ENCODE results near the gene ANKRD23.
A peak's percentile ranks its signal among the peaks of the same experiment; 100 is the strongest.

Gene ANKRD23

GRCh38 chr2:96877042-96877451, 33.2 kb upstream of the ANKRD23 start:
- DNase-seq, result no peak

GRCh38 chr2:96876269-96877041, 32.6 kb upstream of the ANKRD23 start:
- no peak for DNase-seq

- no peak for DNase-seq
Measured at GRCh38 chr2:96875498-96876268, 31.9 kb upstream of the ANKRD23 start.

- peak; percentile 37 for DNase-seq
Measured at GRCh38 chr2:96874198-96874831, 30.5 kb upstream of the ANKRD23 start.

GRCh38 chr2:96873651-96874096, 29.9 kb upstream of the ANKRD23 start:
- DNase-seq, result no peak

GRCh38 chr2:96872591-96873349, 28.9 kb upstream of the ANKRD23 start:
- DNase-seq, result no peak

- DNase-seq, result peak; percentile 69
Measured at GRCh38 chr2:96870626-96871255, 26.9 kb upstream of the ANKRD23 start.

- DNase-seq, result peak; percentile 33
Measured at GRCh38 chr2:96869822-96870625, 26.2 kb upstream of the ANKRD23 start, which contains the start of gene SEMA4C. TSS of gene SEMA4C (minus strand) at chr2:96870080. CDS start at chr2:96867886, 2,194 bp downstream.

- no peak for DNase-seq
Measured at GRCh38 chr2:96869281-96869821, 25.5 kb upstream of the ANKRD23 start.

- peak; percentile 41 for DNase-seq
Measured at GRCh38 chr2:96868555-96869280, 24.9 kb upstream of the ANKRD23 start.

- DNase-seq, result no peak
Measured at GRCh38 chr2:96867756-96868554, 24.1 kb upstream of the ANKRD23 start.

GRCh38 chr2:96866986-96867755, 23.4 kb upstream of the ANKRD23 start:
- DNase-seq, result no peak

GRCh38 chr2:96866586-96866985, 22.8 kb upstream of the ANKRD23 start:
- no peak for DNase-seq

GRCh38 chr2:96866149-96866548, 22.3 kb upstream of the ANKRD23 start:
- no peak for DNase-seq

GRCh38 chr2:96865654-96866053, 21.8 kb upstream of the ANKRD23 start:
- no peak for DNase-seq

- DNase-seq, result no peak
Measured at GRCh38 chr2:96864343-96865091, 20.7 kb upstream of the ANKRD23 start.

- DNase-seq, result no peak
Measured at GRCh38 chr2:96863575-96864342, 19.9 kb upstream of the ANKRD23 start.

All from CD4-positive, alpha-beta T cell treated with Interleukin-4 for 4 hours (primary cell).